ENCODE results near the gene OLAH.
A peak's percentile ranks its signal among the peaks of the same experiment; 100 is the strongest.

OLAH gene

DNA sequence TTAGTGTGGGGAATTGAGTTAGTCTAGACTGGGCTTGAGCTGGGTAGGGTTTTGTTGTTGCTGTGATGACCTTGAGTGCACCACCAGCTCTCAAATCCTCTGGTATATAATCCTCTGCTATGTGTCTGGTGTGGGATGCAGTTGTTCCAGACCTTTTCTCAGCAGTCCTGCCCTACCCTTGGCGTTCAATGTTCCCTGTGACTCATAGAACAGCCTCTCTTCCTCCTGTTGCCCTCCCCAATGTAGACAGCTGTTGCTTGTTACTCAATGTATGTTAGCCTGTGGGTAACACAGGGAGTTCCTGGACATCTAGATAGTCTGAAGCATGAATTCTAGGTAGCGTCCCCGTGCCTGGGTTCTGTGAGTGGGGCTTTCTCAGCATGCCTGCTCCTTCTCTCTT, 25.1 kb downstream of the OLAH start:
- DNase-seq (ENCODE audit: low read depth in 1 of 2, low spot score in 1 of 2) = no peak

- DNase-seq (ENCODE audit: low read depth in 1 of 2, low spot score in 1 of 2) = no peak
Measured at GRCh38 chr10:15069230-15069629, 25.5 kb downstream of the OLAH start.

GRCh38 chr10:15072358-15072757, 28.6 kb downstream of the OLAH start:
- no peak for DNase-seq (ENCODE audit: low read depth in 1 of 2, low spot score in 1 of 2)

- no peak for DNase-seq (ENCODE audit: low read depth in 1 of 2, low spot score in 1 of 2)
Measured at GRCh38 chr10:15075421-15075820, 31.7 kb downstream of the OLAH start.

- DNase-seq (ENCODE audit: low read depth in 1 of 2, low spot score in 1 of 2) = no peak
Measured at GRCh38 chr10:15083674-15084501, 40.1 kb downstream of the OLAH start.

DNA sequence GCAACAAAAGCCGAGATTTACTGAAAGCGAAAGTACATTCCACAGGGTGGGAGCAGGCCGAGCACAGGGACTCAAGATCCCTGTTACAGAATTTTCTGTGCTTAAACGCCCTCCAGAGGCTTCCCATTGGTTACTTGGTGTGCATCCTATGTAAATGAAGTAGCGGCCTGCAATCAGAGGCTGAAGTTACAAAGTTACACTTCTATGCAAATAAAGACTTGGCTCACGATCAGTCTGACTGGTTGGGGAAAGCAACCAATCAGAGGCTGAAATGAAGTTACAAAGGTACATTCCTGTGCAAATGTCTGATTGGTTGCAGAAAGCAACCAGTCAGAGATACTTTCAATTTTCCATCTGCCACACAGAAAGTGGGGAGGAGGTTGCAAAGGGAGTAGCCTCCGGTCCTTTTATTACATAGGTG, 40.8 kb downstream of the OLAH start:
- no peak for DNase-seq (ENCODE audit: low read depth in 1 of 2, low spot score in 1 of 2)

DNA sequence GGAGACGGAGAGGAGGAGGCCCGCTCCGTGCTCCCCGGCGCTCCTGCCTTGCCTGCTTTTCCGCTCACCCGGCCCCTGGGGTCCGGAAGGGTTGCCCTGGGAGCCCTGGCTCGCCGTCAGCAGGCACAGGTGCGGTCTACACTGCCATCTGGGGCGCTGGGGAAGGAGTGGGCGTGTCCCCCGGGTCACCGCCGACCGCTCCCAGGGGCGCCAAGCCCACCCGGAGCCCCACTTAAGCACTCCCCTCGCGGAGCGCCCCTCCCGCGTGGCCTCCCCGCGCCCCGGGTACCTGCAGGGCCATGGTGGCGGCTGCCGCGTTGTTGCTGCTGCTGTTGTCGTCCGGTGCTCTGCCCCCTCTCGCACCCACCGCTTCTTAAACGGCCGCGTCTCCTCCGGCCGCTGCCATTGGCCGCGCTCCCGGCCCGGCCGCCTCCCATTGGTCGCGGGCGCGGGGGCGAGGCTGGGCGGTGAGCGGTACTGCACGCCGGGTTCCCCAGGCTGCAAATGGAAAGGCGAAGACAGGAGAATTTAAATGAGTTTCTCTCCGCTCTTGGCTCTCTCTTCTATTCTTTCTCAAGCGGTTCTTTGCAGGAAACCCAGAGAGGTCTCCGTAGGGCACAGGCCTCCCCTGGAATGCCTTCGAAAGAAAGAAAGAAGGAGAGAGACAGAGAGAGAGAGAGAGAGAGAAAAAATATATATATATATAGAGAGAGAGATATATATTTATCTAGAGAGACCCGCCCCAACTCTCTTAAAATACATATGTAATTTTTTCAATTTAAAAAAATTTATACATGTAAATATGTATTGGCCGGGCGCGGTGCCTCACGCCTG, 44.9 kb downstream of the OLAH start, which contains the start of gene ACBD7:
TSS of gene ACBD7 (minus strand) at position 349 of the 834 bp plus-strand sequence. CDS start at position 301, 48 bp downstream.
- peak; percentile 55 to 72 for DNase-seq (ENCODE audit: low read depth in 1 of 2, low spot score in 1 of 2)

GRCh38 chr10:15091418-15091817, 47.7 kb downstream of the OLAH start:
- no peak for DNase-seq (ENCODE audit: low read depth in 1 of 2, low spot score in 1 of 2)

DNA sequence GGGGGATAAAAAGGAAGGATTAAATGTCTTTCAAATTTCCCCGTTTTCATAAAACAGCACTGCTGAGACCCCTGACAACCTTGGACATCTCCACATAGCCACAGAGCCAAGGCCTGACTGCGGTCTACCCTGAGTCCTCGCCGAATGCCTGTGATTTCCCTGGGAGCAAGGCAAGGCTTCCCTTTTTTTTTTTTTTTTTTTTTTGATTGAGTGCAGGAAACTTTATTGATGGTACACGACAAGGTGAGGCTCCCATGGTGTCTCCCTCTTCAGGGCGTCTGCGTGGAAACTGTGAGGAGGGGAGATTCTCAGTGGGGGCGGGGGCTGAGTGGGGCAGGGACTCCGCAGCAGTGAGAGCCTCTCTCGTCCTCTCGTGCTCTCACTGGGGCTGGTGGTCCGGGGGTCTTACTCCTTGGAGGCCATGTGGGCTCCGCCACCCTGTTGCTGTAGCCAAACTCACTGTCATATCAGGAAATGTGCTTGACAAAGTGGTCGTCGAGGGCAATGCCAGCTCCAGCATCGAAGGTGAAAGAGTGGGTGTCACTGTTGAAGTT, 49.2 kb downstream of the OLAH start:
- no peak for DNase-seq (ENCODE audit: low read depth in 1 of 2, low spot score in 1 of 2)

DNA sequence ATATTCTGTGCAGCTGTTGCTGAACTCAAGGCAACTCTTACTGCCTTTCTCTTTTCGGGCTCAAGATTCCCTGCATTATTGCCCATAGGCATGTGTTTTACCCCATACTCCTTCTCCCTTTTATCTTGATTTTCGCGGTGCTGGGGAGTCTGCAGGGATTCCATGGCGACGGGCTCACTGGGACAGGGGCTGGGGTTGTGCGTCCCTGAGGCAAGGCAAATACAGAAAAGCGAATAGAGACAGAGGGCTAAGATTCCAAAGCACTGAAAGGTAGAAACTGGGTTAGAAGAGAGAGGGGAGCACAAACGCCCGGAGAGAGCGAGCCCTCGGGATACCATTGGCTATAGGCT, 52.9 kb downstream of the OLAH start:
- no peak for DNase-seq (ENCODE audit: low read depth in 1 of 2, low spot score in 1 of 2)

GRCh38 chr10:15097011-15097812, 53.5 kb downstream of the OLAH start, which contains the start of gene RPP38:
TSS of gene RPP38 (plus strand) at chr10:15097355. CDS start at chr10:15103315, 5,960 bp downstream.
- DNase-seq (ENCODE audit: low read depth in 1 of 2, low spot score in 1 of 2) = peak; percentile 89 to 91

GRCh38 chr10:15099886-15100285, 56.1 kb downstream of the OLAH start:
- no peak for DNase-seq (ENCODE audit: low read depth in 1 of 2, low spot score in 1 of 2)

DNA sequence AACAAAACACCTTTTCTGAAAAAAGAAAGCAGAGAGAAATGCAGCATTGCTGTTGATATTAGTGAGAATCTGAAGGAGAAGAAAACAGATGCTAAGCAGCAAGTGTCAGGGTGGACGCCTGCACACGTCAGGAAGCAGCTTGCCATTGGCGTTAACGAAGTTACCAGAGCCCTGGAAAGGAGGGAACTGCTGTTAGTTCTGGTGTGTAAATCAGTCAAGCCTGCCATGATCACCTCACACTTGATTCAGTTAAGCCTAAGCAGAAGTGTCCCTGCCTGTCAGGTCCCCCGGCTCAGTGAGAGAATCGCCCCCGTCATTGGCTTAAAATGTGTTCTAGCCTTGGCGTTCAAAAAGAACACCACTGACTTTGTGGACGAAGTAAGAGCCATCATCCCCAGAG, 59.8 kb downstream of the OLAH start:
- no peak for DNase-seq (ENCODE audit: low read depth in 1 of 2, low spot score in 1 of 2)

DNA sequence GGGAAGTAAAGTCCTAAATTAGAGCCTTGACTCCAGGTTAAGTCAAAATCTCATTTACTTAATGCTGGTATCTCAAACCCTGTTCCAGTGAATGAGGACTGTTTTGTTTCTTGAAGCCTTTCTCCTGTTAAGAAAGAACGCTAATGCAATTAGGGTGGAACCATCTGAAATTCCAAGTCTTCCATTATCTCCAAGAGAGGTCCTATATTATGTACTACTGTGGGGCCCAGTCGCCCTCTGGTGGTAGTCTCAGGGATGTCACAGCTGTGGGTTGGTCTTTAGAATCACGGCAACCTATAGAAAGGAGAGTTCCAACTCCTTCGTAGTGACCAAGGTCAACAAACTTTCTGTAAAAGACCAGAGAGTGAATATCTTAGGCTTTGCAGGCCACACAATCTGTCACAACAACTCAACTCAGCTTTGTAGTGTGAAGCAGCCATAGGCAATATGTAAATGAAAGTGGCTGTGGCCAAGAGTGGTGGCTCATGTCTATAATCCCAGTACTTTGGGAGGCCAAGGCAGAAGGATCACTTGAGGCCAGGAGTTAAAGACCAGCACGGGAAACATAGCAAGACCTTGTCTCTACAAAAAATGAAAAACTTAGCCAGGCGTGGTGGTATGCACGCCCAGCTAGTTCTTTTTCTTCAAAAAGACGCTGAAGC, 62.7 kb downstream of the OLAH start:
- DNase-seq (ENCODE audit: low read depth in 1 of 2, low spot score in 1 of 2) = peak; percentile 35 to 40

DNA sequence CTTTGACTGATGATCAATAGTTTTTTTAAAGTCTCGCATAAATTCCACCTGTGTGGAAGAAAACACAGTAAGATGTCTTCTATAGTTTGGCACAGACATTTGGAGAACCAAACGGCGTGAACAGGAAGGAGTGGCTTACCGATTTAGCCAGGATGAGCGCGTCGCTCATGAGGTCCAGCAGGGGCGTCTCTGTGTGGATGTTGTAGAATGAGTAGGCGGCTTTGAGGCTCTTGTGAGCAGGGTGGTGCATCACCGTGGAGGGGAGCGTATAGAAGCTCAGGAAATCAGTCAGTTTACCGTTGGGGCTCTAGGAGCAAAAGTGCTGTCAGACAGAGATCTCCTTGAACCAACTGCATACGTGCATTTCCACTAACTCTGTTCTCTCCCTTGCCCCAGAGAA, 68.9 kb downstream of the OLAH start:
- DNase-seq (ENCODE audit: low read depth in 1 of 2, low spot score in 1 of 2) = no peak

DNA sequence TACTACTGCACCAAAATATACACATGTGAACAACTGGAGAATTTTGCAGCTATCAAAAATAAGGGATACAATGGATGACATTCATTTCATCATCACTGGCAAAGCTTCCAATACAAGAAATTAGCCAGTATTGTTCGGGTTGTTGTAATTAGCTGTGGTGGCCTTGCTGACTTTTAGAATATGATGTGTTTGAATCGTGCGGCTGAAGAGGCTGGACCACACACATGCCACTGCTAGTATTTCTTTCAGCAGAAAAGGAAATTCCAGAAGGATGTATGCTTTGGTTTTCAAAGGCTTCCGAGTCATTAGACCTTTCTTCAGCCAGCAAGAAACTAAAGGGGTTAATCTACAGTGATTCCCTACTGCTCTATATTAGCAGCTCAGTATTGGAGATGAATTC, 70.0 kb downstream of the OLAH start:
- no peak for DNase-seq (ENCODE audit: low read depth in 1 of 2, low spot score in 1 of 2)

GRCh38 chr10:15116225-15116624, 72.5 kb downstream of the OLAH start:
- no peak for DNase-seq (ENCODE audit: low read depth in 1 of 2, low spot score in 1 of 2)

- DNase-seq (ENCODE audit: low read depth in 1 of 2, low spot score in 1 of 2) = no peak
Measured at GRCh38 chr10:15118615-15119014, 74.9 kb downstream of the OLAH start.

DNA sequence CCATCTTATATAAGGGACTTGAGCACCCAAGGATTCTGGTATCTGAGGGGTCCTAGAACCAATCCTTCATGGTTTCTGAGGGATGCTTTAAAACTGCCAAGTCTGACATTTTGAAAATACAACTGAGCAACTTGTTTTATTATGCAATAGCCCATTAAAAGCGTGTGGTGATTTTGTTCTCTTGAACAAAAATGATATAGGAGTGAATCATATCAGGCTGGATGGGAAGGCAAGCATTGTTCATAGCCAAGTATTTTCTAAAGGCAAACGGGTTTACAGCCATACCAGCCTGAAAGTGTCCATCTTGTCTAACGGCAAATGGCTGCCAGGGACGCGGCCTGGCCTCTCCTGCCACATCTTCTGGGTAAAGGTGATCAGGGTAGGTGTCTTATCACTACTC, 76.8 kb downstream of the OLAH start:
- no peak for DNase-seq (ENCODE audit: low read depth in 1 of 2, low spot score in 1 of 2)

- DNase-seq (ENCODE audit: low read depth in 1 of 2, low spot score in 1 of 2) = no peak
Measured at GRCh38 chr10:15121707-15122106, 78.0 kb downstream of the OLAH start.
